CD4-positive, alpha-beta T cell treated with Interleukin-2 at 100 ng/mL for 4 hours (primary cell): ENCODE measurements around the gene CFAP119.
A peak's percentile ranks its signal among the peaks of the same experiment; 100 is the strongest.

Source experiments
- DNase-seq: peaks from one replicate; pipeline ENCODE4 v3.0.0-alpha.2; 2020; ENCODE audit warnings: low spot score

Gene CFAP119

GRCh38 chr16:30762991-30763725, 1.3 kb upstream of the CFAP119 start:
- DNase-seq, result no peak

DNA sequence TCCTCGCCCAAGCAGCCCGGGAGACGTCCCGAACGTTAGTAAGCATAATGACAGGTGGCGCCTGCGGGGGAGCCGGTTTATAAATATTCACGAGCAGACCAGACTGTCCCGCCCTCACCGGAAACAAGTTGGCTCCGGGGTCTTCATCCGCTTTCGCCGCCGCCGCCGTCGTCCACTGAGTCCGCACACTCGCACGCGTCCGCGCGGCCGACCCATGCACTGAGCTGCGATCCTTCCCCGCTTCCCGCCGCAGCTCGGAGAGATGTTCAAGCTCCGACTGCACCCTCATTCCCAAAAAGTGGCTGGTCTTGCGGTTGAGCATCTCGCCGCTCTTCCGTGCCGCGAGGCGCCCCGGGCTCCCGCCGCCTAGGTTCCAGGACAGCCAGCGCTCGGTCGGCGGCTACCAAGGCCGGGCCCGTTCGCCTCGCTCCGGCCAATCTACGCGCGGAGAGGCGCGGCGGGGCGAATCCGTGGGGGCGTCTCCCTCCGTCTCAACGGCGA, 385 bp downstream of the CFAP119 start:
- DNase-seq, result peak; percentile 36

DNA sequence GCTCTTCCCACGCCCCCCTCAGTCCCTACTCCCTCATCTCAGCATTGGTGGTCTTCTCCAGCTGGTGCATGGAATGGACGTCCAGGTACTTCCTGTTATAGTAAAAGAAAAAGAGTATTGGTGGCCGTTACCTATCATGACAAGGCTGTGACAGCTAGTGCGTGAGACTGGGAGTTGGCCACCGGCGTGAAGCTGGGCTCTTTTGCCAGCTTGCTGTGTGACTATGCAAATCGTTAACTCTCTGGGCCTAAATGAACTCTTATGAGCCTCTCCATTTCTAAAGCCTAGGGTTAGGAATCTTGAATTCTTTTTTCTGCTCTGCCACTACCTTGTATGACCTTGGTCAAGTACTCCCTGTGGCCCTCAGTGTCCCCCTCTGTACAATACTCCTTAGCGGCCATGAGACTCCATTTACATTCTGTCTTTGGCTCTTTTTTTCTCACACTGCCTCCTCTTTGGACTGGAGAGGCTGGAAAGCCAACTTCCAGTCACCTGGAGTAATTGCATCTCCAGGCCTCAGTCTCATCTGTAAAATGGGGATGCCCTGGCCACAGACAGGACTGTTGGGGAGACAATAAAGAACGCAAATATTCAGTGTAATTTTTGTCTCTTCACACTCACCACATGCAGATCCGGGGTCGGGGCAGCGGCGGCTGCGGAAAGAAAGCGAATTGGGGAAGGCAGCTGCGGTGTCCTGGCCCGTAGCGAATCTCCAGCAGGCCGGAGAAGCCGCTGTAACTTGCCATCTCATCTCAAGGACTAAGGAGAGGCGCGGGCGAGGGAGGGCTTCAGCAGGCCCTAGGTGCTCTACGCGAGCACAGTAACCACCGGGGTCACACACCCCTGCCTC, 1.1 kb downstream of the CFAP119 start:
- no peak for DNase-seq

GRCh38 chr16:30760001-30760559, 1.8 kb downstream of the CFAP119 start:
- DNase-seq, result no peak

DNA sequence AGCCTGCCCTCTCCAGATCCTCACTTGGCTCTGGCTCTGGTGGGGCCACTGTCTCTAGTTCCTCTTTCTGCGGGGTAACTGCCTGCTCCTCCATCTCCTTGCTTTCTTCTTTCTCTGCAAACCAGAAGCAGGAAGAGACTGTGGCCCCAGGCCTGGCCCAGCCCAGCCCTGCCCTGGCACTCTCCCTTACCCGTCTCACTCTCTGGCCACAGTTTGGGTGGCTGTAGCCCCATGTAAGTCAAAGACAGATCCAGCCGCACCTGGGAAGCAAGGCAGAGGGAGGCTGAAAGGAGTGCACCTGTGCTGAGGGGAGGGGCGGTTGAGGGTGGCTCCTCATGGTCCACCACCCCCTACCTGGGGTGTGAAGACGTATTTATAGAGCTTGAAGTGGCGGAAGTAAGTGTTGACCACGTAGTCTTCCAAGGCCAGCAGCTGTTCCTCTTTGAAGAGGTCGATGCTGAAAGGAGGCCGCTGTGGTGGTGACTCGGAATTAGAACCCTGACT, 2.8 kb downstream of the CFAP119 start:
- DNase-seq, result no peak

DNA sequence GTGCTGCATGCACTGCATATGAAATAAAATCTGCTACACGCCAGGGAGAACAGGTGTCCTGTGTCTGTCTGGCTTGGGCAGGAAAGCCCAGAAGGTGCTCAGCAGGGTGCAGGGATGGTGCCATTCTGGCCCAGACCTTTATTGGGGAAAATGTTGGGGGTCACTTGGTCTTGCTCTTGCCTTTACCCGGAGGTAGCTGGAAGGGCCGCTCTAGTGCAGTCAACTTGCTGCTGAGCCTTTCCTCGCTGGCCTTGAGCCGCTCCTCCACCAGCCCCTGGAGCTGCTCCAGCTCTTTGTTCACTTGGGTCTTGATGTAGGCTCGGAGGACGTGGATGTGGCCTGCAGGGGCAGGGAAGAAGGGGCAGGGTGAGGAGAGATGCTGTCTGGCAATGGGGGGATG, 4.5 kb downstream of the CFAP119 start:
- DNase-seq, result no peak

GRCh38 chr16:30756781-30757100, 5.1 kb downstream of the CFAP119 start:
- no peak for DNase-seq

DNA sequence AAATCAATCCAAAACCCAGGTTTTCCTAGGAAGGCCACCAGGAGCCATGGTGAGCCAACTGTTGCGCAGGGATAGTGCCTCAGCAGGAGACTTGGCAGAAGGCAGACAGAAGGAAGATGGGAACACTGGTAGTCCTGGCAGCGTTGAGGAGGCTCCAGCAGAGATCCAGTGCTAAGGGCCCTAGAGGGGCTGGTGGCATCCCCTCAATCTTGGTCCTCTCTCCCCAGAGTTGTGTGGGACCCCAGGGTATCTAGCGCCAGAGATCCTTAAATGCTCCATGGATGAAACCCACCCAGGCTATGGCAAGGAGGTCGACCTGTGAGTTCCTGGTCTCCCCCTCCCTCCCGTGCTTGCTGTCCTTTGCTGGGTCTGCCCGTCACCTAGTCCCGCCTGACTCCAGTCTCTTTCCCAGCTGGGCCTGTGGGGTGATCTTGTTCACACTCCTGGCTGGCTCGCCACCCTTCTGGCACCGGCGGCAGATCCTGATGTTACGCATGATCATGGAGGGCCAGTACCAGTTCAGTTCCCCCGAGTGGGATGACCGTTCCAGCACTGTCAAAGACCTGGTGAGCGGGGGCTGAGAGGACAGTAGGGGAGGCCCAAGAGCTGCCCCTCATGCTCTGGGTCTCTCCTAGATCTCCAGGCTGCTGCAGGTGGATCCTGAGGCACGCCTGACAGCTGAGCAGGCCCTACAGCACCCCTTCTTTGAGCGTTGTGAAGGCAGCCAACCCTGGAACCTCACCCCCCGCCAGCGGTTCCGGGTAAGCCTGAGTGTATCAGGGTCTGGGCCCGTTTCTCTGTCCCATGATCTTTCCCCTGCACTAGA, 5.7 kb downstream of the CFAP119 start:
- DNase-seq, result no peak

- DNase-seq, result no peak
Observed at GRCh38 chr16:30753596-30753995, 8.3 kb downstream of the CFAP119 start.

GRCh38 chr16:30750876-30751465, 10.9 kb downstream of the CFAP119 start:
- no peak for DNase-seq

DNA sequence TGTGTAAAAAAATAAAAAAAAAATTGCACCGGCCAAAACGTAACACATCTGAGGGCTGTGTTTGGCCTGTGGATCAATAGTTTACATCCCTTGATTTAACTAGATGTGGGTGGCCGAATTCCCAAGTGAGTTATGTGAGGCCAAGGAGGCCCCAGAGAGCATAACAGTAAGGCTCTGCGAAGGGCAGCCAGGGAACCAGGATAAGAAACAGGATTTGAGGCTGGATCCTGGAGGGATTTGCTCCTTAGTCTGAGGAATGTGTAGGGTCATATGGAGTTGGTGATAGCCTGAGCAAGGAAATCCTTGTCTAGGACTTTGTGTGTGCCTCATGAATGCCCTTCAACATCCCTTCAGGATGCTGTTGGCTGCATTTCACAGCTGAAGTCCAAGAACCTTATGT, 11.7 kb downstream of the CFAP119 start:
- no peak for DNase-seq

DNA sequence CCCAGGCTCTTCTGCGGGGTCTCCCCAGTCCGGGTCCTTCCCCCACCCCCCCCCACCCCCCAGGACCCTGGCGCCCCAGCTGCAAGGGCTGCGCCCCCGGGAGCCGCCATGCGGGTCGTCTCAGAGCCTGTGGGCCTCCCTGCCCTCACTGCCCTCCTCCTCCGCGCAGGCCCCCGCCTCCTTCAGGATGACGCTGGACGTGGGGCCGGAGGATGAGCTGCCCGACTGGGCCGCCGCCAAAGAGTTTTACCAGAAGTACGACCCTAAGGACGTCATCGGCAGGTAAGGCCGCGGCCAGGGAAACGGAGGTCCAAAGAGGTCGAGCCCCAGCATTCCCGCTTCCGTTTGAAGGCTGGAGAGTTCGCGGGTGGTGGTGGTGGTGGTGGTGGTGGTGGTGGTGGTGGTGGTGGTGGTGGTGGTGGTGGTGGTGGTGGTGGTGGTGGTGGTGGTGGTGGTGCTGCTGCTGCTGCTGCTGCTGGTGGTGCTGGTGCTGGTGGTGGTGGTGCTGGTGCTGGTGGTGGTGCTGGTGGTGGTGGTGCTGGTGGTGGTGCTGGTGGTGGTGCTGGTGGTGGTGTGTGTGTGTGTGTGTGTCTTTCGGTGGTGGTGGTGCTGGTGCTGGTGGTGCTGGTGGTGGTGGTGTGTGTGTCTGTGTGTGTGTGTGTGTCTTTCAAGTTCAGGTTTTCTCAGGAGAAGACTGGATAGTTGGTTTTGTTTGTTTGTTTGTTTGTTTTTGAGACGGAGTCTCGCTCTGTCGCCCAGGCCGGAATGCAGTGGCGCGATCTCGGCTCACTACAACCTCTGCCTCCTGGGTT, 13.0 kb downstream of the CFAP119 start:
- no peak for DNase-seq

DNA sequence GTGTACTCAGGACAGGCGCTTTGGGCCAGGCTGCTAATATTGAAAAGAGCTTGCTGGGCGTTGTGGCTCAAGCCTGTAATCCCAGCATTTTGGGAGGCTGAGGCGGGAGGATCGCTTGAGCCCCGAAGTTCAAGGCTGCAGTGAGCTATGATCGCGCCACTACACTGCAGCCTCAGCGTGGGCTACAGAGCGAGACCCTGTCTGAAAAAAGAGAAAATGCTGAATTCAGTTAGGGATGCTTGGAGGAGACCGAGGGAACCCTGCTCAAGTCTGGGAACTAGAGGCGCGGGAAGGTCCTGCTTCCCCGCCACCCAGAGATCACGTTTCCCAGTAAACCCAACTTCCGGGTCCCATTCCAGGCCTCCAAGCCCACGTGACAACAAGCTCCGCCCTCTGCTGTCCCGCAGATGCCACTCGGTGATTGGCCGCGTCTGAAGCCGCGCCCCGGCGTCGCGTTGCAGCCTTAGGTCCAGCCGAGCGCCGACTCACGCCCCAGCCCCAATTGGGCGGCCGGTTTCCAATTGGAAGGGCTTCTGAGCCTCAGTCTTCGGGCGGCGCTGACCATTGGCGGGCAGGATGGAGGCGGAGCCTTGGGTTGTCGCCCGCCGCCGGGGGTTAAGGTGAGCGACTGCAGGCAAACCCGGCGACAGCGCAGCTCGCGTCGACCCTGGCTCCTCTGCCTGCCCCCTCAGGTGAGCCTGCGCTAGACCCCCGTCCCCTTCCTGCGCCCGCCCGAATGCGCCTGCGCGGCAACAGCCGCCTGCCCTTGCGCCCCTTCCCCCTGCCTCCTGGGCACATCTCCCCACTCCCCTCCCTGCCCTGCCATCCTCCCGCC, 13.8 kb downstream of the CFAP119 start, which contains the start of gene PHKG2:
Gene PHKG2 (plus strand): TSS at position 627 of the 835 bp plus-strand sequence. CDS start 396 bp downstream, outside the sequence.
- DNase-seq, result peak; percentile 97

DNA sequence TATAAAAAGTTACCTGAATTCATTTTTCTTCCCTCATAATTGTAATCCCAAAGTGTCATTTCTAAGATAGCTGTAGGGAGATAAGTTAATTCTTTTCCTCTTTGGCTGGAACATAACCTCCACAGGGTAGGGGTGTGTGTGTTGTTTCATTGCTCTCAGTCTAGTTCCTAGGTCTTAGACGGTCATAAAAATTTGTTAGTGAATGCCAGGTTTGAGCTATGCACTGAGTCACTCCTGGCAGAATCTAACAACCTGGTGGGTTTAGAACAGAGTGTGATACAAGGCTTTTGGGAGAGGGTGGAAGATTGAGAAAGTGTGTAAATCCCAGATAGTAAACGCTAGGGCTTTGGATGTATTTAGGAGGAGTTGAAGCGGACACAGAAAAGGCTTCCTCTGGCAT, 14.5 kb downstream of the CFAP119 start:
- DNase-seq, result no peak

- DNase-seq, result no peak
Observed at GRCh38 chr16:30746638-30747175, 15.2 kb downstream of the CFAP119 start.

DNA sequence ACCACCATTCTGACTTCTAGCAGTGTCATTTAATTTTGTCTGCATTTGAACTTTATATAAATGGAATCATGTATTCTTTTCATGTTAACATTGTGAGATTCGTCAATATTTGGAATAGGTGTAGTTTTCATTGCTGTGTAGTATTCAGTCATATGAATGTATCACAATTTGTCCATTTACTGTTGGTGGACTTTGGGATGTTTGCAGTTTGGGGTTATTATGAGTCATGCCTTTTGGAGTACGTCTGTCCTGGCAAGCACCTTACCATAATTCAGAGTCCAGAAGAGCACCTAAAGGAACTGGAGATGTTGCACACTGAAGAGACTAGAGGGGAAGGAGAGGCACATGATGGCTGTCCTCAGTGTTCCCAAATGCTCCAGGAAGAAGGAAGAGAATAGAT, 16.8 kb downstream of the CFAP119 start:
- no peak for DNase-seq

- DNase-seq, result no peak
Observed at GRCh38 chr16:30744183-30744582, 17.7 kb downstream of the CFAP119 start.

DNA sequence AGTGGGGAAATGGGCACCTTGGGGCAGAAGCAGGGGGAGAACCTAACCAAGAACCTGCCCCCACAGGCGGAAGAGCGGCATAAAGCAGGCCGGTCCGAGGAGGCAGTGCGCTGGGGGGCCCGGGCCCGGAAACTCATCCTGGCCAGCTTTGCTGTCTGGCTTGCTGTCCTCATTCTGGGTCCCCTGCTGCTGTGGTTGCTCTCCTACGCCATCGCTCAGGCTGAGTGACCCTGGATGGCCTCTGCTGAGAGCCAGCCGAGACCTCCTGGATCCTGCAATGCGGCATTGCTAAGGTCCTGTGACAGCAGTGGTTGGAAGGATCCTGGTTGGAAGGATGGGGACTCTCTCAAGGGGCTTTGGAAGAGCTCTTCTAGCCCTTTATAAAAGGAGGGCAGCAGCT, 18.1 kb downstream of the CFAP119 start:
- DNase-seq, result no peak

DNA sequence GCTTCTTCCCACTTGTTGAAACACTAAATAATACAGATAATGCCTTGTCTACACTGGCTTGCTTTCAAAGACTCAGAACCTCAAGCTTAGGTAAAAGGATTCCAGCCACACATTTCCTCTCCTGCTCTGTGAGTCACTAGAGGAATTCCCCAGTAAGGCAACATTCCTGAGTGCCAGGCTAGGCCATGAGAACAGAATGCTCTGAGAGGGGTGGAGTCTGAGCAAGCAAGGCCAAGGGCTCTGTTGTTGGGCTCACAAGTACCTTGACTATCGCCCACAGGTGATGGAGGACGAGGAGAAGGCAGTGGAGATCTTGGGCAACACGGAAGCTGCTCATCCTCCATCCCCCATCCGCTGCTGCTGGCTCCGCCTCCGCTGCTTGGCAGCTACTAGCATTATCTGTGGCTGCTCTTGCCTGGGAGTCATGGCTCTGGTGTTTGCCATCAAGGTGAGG, 20.4 kb downstream of the CFAP119 start:
- DNase-seq, result no peak
